Measurements from ENCODE around the gene CACNB2. TPM values are rescaled to one million over a fixed set of nuclear protein-coding genes. Genes with fewer than 3 reads are reported as not detected.

The CACNB2 gene
- total RNA-seq (not detected), polyA plus RNA-seq (0.14 TPM)

GRCh38 chr10:18140149-18140956, at the start of gene CACNB2:
Gene CACNB2 (plus strand): TSS chr10:18140424.
- no peaks in the 10 kb centered on the region for H3K36me3 ChIP-seq (ENCODE audit: insufficient read depth, low read length)
- no peaks in the 10 kb centered on the region for H3K9me3 ChIP-seq (ENCODE audit: low read length)
- Mint-ChIP-seq H3K27ac (no peak within 1 kb of the TSS), H3K4me3 (peak within 1 kb of the TSS in 1 of 7 donors; percentile 4), H3K36me3 (no peaks in the 10 kb centered on the region), H3K9me3 (no peaks in the 10 kb centered on the region), H3K27me3 (peaks cover 19% of the 10 kb centered on the region in 2 donors), H3K4me1 (peaks cover 0 to 3% (median 0%) of the 10 kb centered on the region in 3 donors)
- H3K4me3 ChIP-seq (ENCODE audit: low read length), result no peak within 1 kb of the TSS
- DNase-seq, result no peak
- H3K27me3 ChIP-seq (ENCODE audit: insufficient read depth, low read length, poor library complexity, severe bottlenecking), result no peaks in the 10 kb centered on the region
- no peak within 1 kb of the TSS for H3K27ac ChIP-seq (ENCODE audit: low read depth, low read length)
- CTCF ChIA-PET, result no interaction called here
- no peaks in the 10 kb centered on the region for H3K4me1 ChIP-seq (ENCODE audit: insufficient read depth, low read length)
- POLR2A ChIA-PET, result no interaction called here

GRCh38 chr10:18094332-18094731, 45.9 kb upstream of the CACNB2 start:
- CTCF ChIA-PET, result no interaction called here
- H3K36me3 Mint-ChIP-seq, result no peaks in the 10 kb centered on the region

GRCh38 chr10:18094793-18095192, 45.4 kb upstream of the CACNB2 start:
- no peaks in the 10 kb centered on the region for H3K4me1 ChIP-seq (ENCODE audit: insufficient read depth, low read length)
- POLR2A ChIA-PET, result no interaction called here
- no peak overlapping the region for H3K4me3 ChIP-seq (ENCODE audit: low read length)
- H3K4me1 Mint-ChIP-seq, result no peaks in the 10 kb centered on the region
- CTCF ChIA-PET, result no interaction called here
- no peak overlapping the region for H3K4me3 Mint-ChIP-seq
- no peaks in the 10 kb centered on the region for H3K27me3 ChIP-seq (ENCODE audit: insufficient read depth, low read length, poor library complexity, severe bottlenecking)
- no peaks in the 10 kb centered on the region for H3K36me3 Mint-ChIP-seq
- H3K27me3 Mint-ChIP-seq, result peaks cover 0 to 2% of the 10 kb centered on the region in 2 donors
- H3K9me3 ChIP-seq (ENCODE audit: low read length), result no peaks in the 10 kb centered on the region
- no peaks in the 10 kb centered on the region for H3K36me3 ChIP-seq (ENCODE audit: insufficient read depth, low read length)
- no peak overlapping the region for H3K27ac Mint-ChIP-seq
- DNase-seq, result no peak
- peaks cover 0 to 6% (median 2%) of the 10 kb centered on the region in 5 donors for H3K9me3 Mint-ChIP-seq
- H3K27ac ChIP-seq (ENCODE audit: low read depth, low read length), result no peak overlapping the region

More at GRCh38 chr10:18094332-18094731, 45.9 kb upstream of the CACNB2 start:
- POLR2A ChIA-PET, result no interaction called here
- no peaks in the 10 kb centered on the region for H3K36me3 ChIP-seq (ENCODE audit: insufficient read depth, low read length)
- no peak for DNase-seq
- H3K4me3 ChIP-seq (ENCODE audit: low read length), result no peak overlapping the region
- no peak overlapping the region for H3K27ac Mint-ChIP-seq
- peaks cover 0 to 2% of the 10 kb centered on the region in 2 donors for H3K27me3 Mint-ChIP-seq
- H3K27me3 ChIP-seq (ENCODE audit: insufficient read depth, low read length, poor library complexity, severe bottlenecking), result no peaks in the 10 kb centered on the region
- H3K4me3 Mint-ChIP-seq, result no peak overlapping the region
- H3K4me1 Mint-ChIP-seq, result no peaks in the 10 kb centered on the region
- no peaks in the 10 kb centered on the region for H3K9me3 ChIP-seq (ENCODE audit: low read length)
- no peak overlapping the region for H3K27ac ChIP-seq (ENCODE audit: low read depth, low read length)
- H3K9me3 Mint-ChIP-seq, result peaks cover 0 to 6% (median 2%) of the 10 kb centered on the region in 5 donors
- no peaks in the 10 kb centered on the region for H3K4me1 ChIP-seq (ENCODE audit: insufficient read depth, low read length)

- H3K36me3 Mint-ChIP-seq, result no peaks in the 10 kb centered on the region
These were observed 42.7 kb upstream of the CACNB2 start for GRCh38 chr10:18097524-18097923.

GRCh38 chr10:18098201-18098600, 42.0 kb upstream of the CACNB2 start:
- Histone ChIP-seq H3K9me3 (ENCODE audit: low read length) (no peaks in the 10 kb centered on the region), H3K4me1 (ENCODE audit: insufficient read depth, low read length) (no peaks in the 10 kb centered on the region), H3K27ac (ENCODE audit: low read depth, low read length) (no peak overlapping the region), H3K27me3 (ENCODE audit: insufficient read depth, low read length, poor library complexity, severe bottlenecking) (no peaks in the 10 kb centered on the region), H3K4me3 (ENCODE audit: low read length) (no peak overlapping the region), H3K36me3 (ENCODE audit: insufficient read depth, low read length) (no peaks in the 10 kb centered on the region)
- Mint-ChIP-seq H3K27ac (no peak overlapping the region), H3K4me3 (no peak overlapping the region), H3K9me3 (peaks cover 0 to 3% (median 2%) of the 10 kb centered on the region in 5 donors), H3K36me3 (no peaks in the 10 kb centered on the region), H3K4me1 (no peaks in the 10 kb centered on the region), H3K27me3 (peaks cover 0 to 3% of the 10 kb centered on the region in 2 donors)
- no peak for DNase-seq
- ChIA-PET POLR2A (no interaction called here), CTCF (no interaction called here)

More at GRCh38 chr10:18097524-18097923, 42.7 kb upstream of the CACNB2 start:
- ChIA-PET POLR2A (no interaction called here), CTCF (no interaction called here)
- H3K27ac Mint-ChIP-seq, result no peak overlapping the region
- Histone ChIP-seq H3K4me1 (ENCODE audit: insufficient read depth, low read length) (no peaks in the 10 kb centered on the region), H3K4me3 (ENCODE audit: low read length) (no peak overlapping the region), H3K27me3 (ENCODE audit: insufficient read depth, low read length, poor library complexity, severe bottlenecking) (no peaks in the 10 kb centered on the region), H3K27ac (ENCODE audit: low read depth, low read length) (no peak overlapping the region), H3K9me3 (ENCODE audit: low read length) (no peaks in the 10 kb centered on the region), H3K36me3 (ENCODE audit: insufficient read depth, low read length) (no peaks in the 10 kb centered on the region)
- no peak for DNase-seq
- no peaks in the 10 kb centered on the region for H3K4me1 Mint-ChIP-seq
- no peak overlapping the region for H3K4me3 Mint-ChIP-seq
- peaks cover 0 to 5% (median 2%) of the 10 kb centered on the region in 5 donors for H3K9me3 Mint-ChIP-seq
- peaks cover 0 to 3% of the 10 kb centered on the region in 2 donors for H3K27me3 Mint-ChIP-seq

GRCh38 chr10:18099415-18099814, 40.8 kb upstream of the CACNB2 start:
- Histone ChIP-seq H3K27me3 (ENCODE audit: insufficient read depth, low read length, poor library complexity, severe bottlenecking) (no peaks in the 10 kb centered on the region), H3K36me3 (ENCODE audit: insufficient read depth, low read length) (no peaks in the 10 kb centered on the region), H3K27ac (ENCODE audit: low read depth, low read length) (no peak overlapping the region), H3K4me3 (ENCODE audit: low read length) (no peak overlapping the region), H3K9me3 (ENCODE audit: low read length) (no peaks in the 10 kb centered on the region), H3K4me1 (ENCODE audit: insufficient read depth, low read length) (no peaks in the 10 kb centered on the region)
- Mint-ChIP-seq H3K36me3 (no peaks in the 10 kb centered on the region), H3K4me3 (no peak overlapping the region), H3K9me3 (peaks cover 0 to 2% (median 0%) of the 10 kb centered on the region in 5 donors), H3K27me3 (peaks cover 0 to 3% of the 10 kb centered on the region in 2 donors), H3K4me1 (no peaks in the 10 kb centered on the region), H3K27ac (no peak overlapping the region)
- POLR2A ChIA-PET, result no interaction called here
- CTCF ChIA-PET, result no interaction called here
- DNase-seq, result no peak

- H3K27me3 Mint-ChIP-seq, result peaks cover 0 to 1% of the 10 kb centered on the region in 2 donors
- no peak for DNase-seq
- ChIA-PET POLR2A (no interaction called here), CTCF (no interaction called here)
- Histone ChIP-seq H3K27ac (ENCODE audit: low read depth, low read length) (no peak overlapping the region), H3K36me3 (ENCODE audit: insufficient read depth, low read length) (no peaks in the 10 kb centered on the region), H3K4me1 (ENCODE audit: insufficient read depth, low read length) (no peaks in the 10 kb centered on the region), H3K9me3 (ENCODE audit: low read length) (no peaks in the 10 kb centered on the region), H3K27me3 (ENCODE audit: insufficient read depth, low read length, poor library complexity, severe bottlenecking) (no peaks in the 10 kb centered on the region), H3K4me3 (ENCODE audit: low read length) (no peak overlapping the region)
- H3K36me3 Mint-ChIP-seq, result no peaks in the 10 kb centered on the region
- no peaks in the 10 kb centered on the region for H3K9me3 Mint-ChIP-seq
- H3K27ac Mint-ChIP-seq, result no peak overlapping the region
- no peaks in the 10 kb centered on the region for H3K4me1 Mint-ChIP-seq
- H3K4me3 Mint-ChIP-seq, result no peak overlapping the region
These were observed 39.6 kb upstream of the CACNB2 start for GRCh38 chr10:18100669-18101068.

GRCh38 chr10:18102404-18102803, 37.8 kb upstream of the CACNB2 start:
- Histone ChIP-seq H3K36me3 (ENCODE audit: insufficient read depth, low read length) (no peaks in the 10 kb centered on the region), H3K9me3 (ENCODE audit: low read length) (no peaks in the 10 kb centered on the region), H3K4me3 (ENCODE audit: low read length) (no peak overlapping the region), H3K4me1 (ENCODE audit: insufficient read depth, low read length) (no peaks in the 10 kb centered on the region), H3K27ac (ENCODE audit: low read depth, low read length) (no peak overlapping the region), H3K27me3 (ENCODE audit: insufficient read depth, low read length, poor library complexity, severe bottlenecking) (no peaks in the 10 kb centered on the region)
- no peaks in the 10 kb centered on the region for H3K9me3 Mint-ChIP-seq
- peaks cover 0 to 1% of the 10 kb centered on the region in 2 donors for H3K27me3 Mint-ChIP-seq
- DNase-seq, result no peak
- no peak overlapping the region for H3K4me3 Mint-ChIP-seq
- ChIA-PET CTCF (no interaction called here), POLR2A (no interaction called here)
- no peaks in the 10 kb centered on the region for H3K4me1 Mint-ChIP-seq
- H3K27ac Mint-ChIP-seq, result no peak overlapping the region
- H3K36me3 Mint-ChIP-seq, result no peaks in the 10 kb centered on the region
